Germinal center (tissue), 1 donor: ENCODE results near the gene PTPRM.

Source experiments
- DNase-seq: peaks from one replicate; pipeline ENCODE4 v3.0.0; 2012; ENCODE audit warnings: mixed read lengths, low spot score

Gene PTPRM

GRCh38 chr18:8365006-8365405 is 797.9 kb downstream of the PTPRM start:
- DNase-seq: no peak

- no peak for DNase-seq
Observed at GRCh38 chr18:8365528-8365927, 798.4 kb downstream of the PTPRM start.

DNA sequence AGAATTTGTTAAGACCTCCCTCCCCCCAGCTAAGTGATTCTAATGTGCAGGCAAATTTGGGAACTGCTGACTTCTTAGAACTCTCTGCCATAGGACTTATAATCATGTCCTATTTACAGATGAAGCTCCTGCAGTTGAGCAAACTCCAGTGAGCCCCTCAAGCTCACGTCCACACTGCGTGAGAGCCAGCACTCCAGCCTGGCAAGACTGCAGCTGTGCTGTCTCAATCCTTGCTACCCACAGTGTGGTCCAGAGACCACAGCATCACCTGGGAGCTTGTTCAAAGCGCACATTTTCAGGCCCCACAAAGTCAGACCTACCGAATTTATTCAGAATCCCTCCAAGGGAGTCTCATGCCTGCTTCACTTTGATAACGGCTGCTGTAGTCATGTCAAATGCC is 799.0 kb downstream of the PTPRM start:
- no peak for DNase-seq

- DNase-seq: no peak
Observed at GRCh38 chr18:8366656-8367055, 799.5 kb downstream of the PTPRM start.

- peak; percentile 28 for DNase-seq
Observed at GRCh38 chr18:8367217-8367988, 800.3 kb downstream of the PTPRM start.

DNA sequence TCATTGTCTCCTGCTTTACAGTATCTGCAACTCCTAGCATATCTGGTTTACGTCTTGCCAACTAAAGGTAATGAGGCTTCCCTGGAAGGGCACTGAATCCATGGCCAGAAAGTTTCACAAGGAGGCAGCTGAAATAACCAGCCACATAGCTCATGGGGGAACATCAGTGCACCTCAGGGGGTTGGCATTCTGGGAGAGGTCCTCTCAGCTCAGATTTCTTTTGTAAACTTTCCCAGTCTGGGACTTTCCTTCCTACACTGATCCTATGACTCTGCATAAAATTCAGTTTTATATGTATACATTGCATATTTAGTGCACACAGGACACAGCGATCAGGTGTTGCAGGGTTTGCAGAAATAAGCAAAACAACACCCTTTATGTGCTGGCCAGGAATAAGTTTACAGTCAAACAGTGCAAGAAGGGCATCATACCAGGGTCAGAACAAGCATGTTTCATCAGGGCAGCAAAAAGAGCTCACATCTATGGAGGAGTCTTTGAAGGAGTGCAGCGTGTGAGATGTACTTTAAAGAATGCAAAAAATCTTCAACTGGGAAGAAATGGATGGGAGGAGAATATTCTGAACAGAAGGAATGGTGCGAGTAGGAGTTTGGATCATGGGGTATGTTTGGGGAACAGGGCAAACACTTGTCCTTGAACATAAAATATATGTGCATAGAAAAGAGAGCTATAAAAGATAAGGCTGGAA is 801.5 kb downstream of the PTPRM start:
- no peak for DNase-seq

- no peak for DNase-seq
Observed at GRCh38 chr18:8373486-8373885, 806.4 kb downstream of the PTPRM start.

GRCh38 chr18:8374676-8375075 is 807.6 kb downstream of the PTPRM start:
- no peak for DNase-seq

DNA sequence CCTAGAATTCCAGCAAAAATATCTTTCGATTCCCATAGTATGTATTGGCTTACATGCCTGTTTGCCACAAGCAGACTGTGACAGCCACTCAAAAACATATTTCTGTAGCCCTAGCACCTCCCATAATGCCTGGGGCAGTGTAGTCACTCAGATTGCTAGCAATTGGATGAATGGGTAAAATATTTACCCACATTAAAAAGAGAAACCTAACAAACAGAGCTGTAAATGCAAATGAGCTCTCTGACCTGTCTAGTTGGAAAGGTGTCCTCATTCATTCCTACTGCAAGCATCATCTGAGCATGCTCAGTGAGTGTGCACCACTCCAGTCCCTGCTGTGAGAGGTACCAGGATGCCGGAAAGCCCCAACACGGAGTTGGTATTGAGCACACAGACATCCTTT is 808.1 kb downstream of the PTPRM start:
- no peak for DNase-seq

GRCh38 chr18:8376113-8376512 is 809.0 kb downstream of the PTPRM start:
- DNase-seq: no peak

DNA sequence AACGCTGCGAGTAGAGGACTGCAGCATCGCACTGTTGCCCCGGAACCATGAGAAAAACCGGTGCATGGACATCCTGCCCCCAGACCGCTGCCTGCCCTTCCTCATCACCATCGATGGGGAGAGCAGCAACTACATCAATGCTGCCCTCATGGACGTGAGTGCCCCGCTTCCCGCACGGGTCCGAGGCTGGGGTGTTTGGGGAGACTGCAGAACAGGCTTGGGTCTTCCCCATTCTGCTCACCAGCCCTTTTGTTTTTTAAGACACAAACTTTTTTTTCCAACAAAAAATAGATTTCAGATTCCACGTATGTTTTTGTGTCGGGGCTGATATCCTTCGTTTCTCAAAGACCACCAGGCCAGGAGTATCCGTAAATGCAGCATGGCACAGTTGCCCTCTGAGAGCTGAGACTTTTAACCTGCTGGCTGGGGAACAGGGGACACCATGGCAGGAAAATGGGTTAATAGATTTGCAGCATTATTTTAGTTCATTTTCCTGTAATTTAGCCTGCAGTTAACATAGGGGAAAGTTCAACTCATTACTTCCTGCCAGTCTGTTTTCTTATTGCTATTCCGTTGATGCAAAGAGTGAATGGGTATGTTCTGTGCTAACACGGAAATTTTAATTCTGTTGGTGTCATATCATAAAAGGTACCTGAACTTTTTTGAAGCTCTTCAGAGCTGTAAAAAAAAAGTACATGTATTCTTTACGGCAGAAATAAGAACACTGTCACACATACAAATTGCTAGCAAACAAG is 812.2 kb downstream of the PTPRM start:
- DNase-seq: no peak

- no peak for DNase-seq
Observed at GRCh38 chr18:8380006-8380405, 812.9 kb downstream of the PTPRM start.

- no peak for DNase-seq
Observed at GRCh38 chr18:8380926-8381325, 813.8 kb downstream of the PTPRM start.

DNA sequence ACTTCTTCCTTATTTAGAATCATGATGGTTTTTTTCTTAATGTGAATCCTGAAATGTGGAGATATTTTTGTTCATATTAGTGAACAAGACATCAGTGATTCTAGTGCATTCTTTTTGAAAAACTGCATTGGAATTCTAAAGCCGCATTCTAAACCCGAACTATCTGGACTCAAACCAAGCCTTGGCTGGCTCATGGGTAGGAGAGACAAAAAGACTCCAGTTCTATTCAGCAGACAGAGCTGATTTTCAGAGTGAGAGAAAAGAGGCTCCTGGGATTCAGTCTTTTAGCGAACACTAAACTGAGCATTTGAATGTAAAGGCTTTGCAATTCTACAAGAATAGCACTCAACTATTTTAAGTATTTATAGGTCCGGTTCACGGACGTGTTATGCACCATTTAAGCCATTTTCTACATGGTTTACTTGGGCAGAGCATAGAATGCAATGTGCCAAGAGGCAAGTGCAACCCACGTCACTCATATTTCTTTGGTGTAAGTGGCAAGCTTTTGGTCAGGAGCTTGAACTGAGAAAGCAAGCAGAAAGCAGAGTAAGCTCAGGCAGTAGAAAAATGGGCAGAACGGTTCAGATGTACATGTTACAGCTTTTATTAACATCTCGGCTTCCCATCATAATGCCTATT is 814.8 kb downstream of the PTPRM start:
- DNase-seq: no peak

- DNase-seq: no peak
Observed at GRCh38 chr18:8385400-8385799, 818.3 kb downstream of the PTPRM start.

GRCh38 chr18:8386669-8387380 is 819.7 kb downstream of the PTPRM start:
- DNase-seq: no peak

DNA sequence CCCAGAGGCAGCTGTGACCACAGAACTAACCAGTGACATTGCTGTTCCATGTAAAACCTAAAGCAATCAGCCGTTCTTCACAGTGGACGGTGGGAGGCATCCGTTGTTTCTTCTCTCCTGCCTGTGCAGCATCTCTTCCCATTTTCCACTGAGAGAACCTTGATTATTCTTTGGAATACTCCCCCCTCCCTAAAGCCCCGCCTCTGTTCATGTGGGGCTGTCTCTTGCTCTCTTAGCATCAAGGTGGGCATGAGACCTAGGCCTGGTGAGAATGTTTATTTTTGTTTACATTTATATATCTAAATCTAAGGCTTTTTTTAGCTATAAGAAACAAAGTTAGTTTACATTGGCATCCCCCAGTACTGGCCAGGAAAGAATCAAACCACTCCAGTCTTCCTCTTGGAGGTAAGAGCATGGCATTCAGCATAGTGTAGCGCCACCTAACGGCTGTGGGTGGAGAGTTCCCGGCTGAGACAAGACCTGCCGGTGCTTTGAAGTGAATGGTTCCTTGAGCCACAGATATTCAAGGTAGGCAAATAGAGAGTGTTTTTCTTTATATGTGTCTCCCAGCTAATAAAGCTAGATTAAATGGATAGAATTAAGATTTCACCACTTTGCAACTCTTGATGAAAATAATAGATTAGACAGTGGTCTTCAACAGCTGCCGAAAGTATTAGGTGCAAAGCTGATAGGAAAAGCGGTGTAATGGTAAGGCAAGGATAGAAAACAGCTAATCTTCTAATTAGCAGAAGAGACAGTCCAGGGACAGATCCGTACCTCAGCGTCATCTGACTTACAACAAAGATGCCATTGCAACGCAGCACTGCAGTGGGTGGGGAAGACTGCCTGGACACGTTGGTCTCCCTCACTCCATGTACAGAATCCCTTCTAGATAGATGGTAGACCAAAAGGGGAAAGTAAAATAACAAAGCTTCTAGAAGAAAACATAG is 822.5 kb downstream of the PTPRM start:
- DNase-seq: peak; percentile 17

- DNase-seq: no peak
Observed at GRCh38 chr18:8391068-8391467, 824.0 kb downstream of the PTPRM start.

DNA sequence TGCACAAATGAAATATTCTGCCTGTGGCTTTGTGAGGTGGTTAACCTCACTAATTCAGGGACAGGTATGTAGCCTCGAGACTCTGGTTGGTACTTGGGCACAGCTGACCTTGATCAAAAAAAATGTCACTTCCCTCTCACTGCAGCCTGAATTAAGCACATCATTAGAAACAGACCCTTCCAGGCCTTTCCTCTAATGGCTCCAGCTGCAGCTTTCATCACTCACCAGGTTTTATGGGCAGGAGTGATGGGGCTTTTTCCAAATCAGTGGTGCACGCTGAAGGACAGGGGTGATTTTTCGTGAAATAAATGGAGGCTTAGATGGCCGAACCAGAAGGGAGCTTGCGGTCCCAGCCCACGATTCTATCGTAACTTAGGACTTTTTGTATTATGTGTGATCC is 829.1 kb downstream of the PTPRM start:
- DNase-seq: no peak

DNA sequence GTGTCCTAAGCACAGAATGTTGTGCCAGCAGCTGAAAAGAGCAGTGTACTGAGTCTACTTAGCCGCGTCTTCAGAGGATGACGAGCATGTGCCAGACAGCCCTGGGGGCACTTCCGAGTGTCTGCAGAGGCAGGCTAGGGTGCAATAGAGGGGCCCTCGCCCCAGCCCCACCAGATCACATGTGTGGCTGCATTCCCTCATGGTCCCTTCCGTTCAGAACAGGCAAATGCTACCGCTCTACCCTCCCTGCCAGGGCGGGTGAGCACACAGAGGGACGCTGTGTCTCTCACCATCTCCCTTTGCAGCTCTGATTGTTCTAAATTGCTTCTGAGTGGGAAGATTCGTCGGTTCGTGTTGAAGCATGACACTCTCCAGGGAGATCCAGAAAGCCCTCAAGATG is 829.9 kb downstream of the PTPRM start:
- no peak for DNase-seq

DNA sequence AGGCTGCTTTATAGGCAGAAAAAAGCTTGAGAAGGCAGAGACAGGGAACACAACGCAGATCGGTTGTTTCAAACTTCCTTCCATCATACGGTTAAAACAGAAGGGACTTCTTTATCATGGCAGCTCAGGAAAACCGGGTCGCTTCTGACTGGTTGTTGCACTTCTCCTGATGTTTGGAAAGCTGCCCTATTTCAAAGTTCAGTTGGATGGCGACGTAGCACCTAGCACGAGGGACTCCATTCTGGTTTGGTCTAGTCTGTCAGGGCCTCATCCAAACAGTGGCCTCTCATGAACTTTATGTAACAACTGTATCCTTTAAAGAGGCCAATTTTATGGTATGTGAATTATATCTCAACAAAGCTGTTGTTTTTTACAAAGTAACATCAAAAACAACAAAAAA is 832.0 kb downstream of the PTPRM start:
- DNase-seq: no peak
